WTC11 (cell line): ENCODE data around the gene TTLL13.

Source experiments
- CTCF ChIP-seq: fragments of 200-600 bp; IDR thresholded peaks from 2 replicates; pipeline ENCODE4 v1.8.0; 2022; ENCODE audit warnings: antibody characterized with exemption
- ZNF138 ChIP-seq: sonication (generic); formaldehyde crosslinking; conservative IDR thresholded peaks from 2 replicates; pipeline ENCODE4 v1.8.1; 2022; ENCODE audit warnings: mild to moderate bottlenecking, moderate library complexity, missing genetic modification reagents

DNA sequence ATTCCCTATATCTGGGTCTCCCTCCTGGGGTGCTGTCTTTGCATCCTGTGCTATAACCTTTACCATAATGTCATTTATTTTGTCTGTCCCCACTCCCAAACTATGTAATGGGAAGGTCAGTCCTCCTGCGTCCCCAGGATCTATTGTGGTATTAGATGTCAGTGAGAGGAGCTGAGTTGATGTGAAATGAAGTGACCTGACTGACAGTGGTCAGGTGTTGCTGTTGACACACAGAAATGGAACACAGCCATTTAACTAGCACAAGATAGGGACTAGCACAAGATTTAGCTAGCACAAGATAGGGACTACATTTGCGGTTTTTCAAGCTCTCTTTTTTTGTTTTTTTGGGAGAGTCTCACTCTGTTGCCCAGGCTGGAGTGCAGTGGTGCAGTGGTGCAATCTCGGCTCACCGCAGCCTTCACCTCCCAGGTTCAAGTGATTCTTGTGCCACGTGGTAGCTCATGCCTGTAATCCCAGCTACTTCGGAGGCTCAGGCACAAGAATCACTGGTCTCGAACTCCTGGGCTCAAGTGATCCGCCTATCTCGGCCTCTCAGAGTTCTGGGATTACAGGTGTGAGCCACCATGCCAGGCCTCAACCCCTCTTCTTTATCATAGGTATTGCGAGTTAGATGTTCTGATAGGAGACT lies 21.3 kb downstream of the TTLL13 start:
- TF ChIP-seq CTCF (no peak), ZNF138 (CRISPR knock-in tag) (no peak)
